IMR-90 (cell line): ENCODE results near the gene C6orf52. TPM values are rescaled to one million over a fixed set of nuclear protein-coding genes. Genes with fewer than 3 reads are reported as not detected.
"Not testable (repeated sequence)": the region's sequence is repeated elsewhere in the genome, so short reads cannot be mapped to it uniquely, and the experiment has no call there.

Experiments
- ATAC-seq: fragments of 200-7000 bp; cut with Tn5 transposase; 2 replicates; pipeline ENCODE4 v1.9.1; 2020; ENCODE audit warnings: low read depth, mild to moderate bottlenecking, moderate library complexity
- BruUV-seq: library from RNA; stranded (reverse); fragments of 400-500 nt; replicated peaks from 2 replicates; lab custom pipeline; 2021; lab: Mats Ljungman, UMichigan
- CTCF ChIA-PET: fragments of 300-600 bp; formaldehyde crosslinking; extraction: SDS; loops from one replicate; lab custom pipeline; 2021; ENCODE audit warnings: antibody characterized with exemption; lab: Yijun Ruan, JAX
- POLR2A ChIA-PET: fragments of 300-600 bp; sonication (Branson Sonifier 250); formaldehyde crosslinking; loops from one replicate; lab custom pipeline; 2022; ENCODE audit warnings: antibody characterized with exemption; ENCODE audit not compliant: unreplicated experiment; lab: Charles Lee
- DNase-seq: peaks from one replicate; pipeline ENCODE4 v3.0.0; 2013
- H2AFZ ChIP-seq: replicated peaks from 2 replicates; pipeline ENCODE3; 2013; ENCODE audit warnings: low read length, mild to moderate bottlenecking; ENCODE audit not compliant: poor library complexity
- H2AK5ac ChIP-seq: 2 replicates; pipeline ENCODE4 v1.6.1; 2013; ENCODE audit warnings: low read depth, low read length, inconsistent platforms
- H2AK9ac ChIP-seq: replicated peaks from 2 replicates; pipeline ENCODE3; 2013; ENCODE audit warnings: mild to moderate bottlenecking, low read depth, low read length, moderate library complexity; ENCODE audit not compliant: poor library complexity
- H2BK120ac ChIP-seq: 2 replicates; pipeline ENCODE4 v1.6.1; 2013; ENCODE audit warnings: low read depth, low read length, inconsistent platforms
- H2BK15ac ChIP-seq: 3 replicates; pipeline ENCODE4 v1.6.1; 2013; ENCODE audit warnings: low read depth, low read length, inconsistent platforms
- H2BK20ac ChIP-seq: 2 replicates; pipeline ENCODE4 v1.6.1; 2013; ENCODE audit warnings: low read depth, mild to moderate bottlenecking, inconsistent platforms, low read length, moderate library complexity
- H2BK5ac ChIP-seq: 2 replicates; pipeline ENCODE4 v1.6.1; 2013; ENCODE audit warnings: mild to moderate bottlenecking, low read depth, low read length, inconsistent platforms; ENCODE audit not compliant: poor library complexity, severe bottlenecking
- H3K14ac ChIP-seq: replicated peaks from 2 replicates; pipeline ENCODE4 v1.6.1; 2013; ENCODE audit warnings: low read depth, low read length, inconsistent platforms
- H3K18ac ChIP-seq: 2 replicates; pipeline ENCODE4 v1.6.1; 2013; ENCODE audit warnings: low read depth, low read length, control low read depth
- H3K23ac ChIP-seq: 2 replicates; pipeline ENCODE4 v1.6.1; 2013; ENCODE audit warnings: low read depth, low read length, inconsistent platforms
- H3K27ac ChIP-seq: 2 replicates; pipeline ENCODE4 v1.5.1; 2013; ENCODE audit warnings: mild to moderate bottlenecking, control low read depth, low read length; ENCODE audit not compliant: insufficient read depth
- H3K27me3 ChIP-seq: 2 replicates; pipeline ENCODE4 v1.6.1; 2013; ENCODE audit warnings: low read length; ENCODE audit not compliant: control insufficient read depth, insufficient read depth
- H3K36me3 ChIP-seq: 2 replicates; pipeline ENCODE4 v1.6.1; 2013; ENCODE audit warnings: low read length, mixed read lengths; ENCODE audit not compliant: control insufficient read depth, insufficient read depth
- H3K4ac ChIP-seq: 2 replicates; pipeline ENCODE4 v1.6.1; 2013; ENCODE audit warnings: low read depth, low read length, inconsistent platforms
- H3K4me1 ChIP-seq: 2 replicates; pipeline ENCODE4 v1.6.1; 2013; ENCODE audit warnings: low read length, mixed read lengths; ENCODE audit not compliant: control insufficient read depth, insufficient read depth
- H3K4me2 ChIP-seq: 2 replicates; pipeline ENCODE4 v1.6.1; 2013; ENCODE audit warnings: low read depth, mild to moderate bottlenecking, control low read depth, low read length, moderate library complexity
- H3K4me3 ChIP-seq: 2 replicates; pipeline ENCODE4 v1.5.1; 2013; ENCODE audit warnings: low read depth, mild to moderate bottlenecking, control low read depth, low read length, moderate library complexity; ENCODE audit not compliant: insufficient read depth
- H3K56ac ChIP-seq: 2 replicates; pipeline ENCODE4 v1.6.1; 2013; ENCODE audit warnings: low read length, inconsistent platforms; ENCODE audit not compliant: insufficient read depth; ENCODE audit errors: extremely low read depth
- H3K79me1 ChIP-seq, 2 experiments: 2 replicates each; pipeline ENCODE4 v1.6.1; 2013; ENCODE audit warnings: low read length in 2 of 2, inconsistent platforms in 1 of 2, low read depth in 1 of 2
- H3K9ac ChIP-seq: 2 replicates; pipeline ENCODE4 v1.6.1; 2013; ENCODE audit warnings: low read depth, low read length, control low read depth
- H3K9me1 ChIP-seq: 2 replicates; pipeline ENCODE4 v1.6.1; 2013; ENCODE audit warnings: low read length, inconsistent platforms; ENCODE audit not compliant: insufficient read depth
- H3K9me3 ChIP-seq: 2 replicates; pipeline ENCODE4 v1.6.1; 2013; ENCODE audit warnings: low read length; ENCODE audit not compliant: control insufficient read depth, insufficient read depth
- H4K20me1 ChIP-seq: 2 replicates; pipeline ENCODE4 v1.6.1; 2013; ENCODE audit warnings: low read length, inconsistent platforms; ENCODE audit not compliant: insufficient read depth
- H4K5ac ChIP-seq: 2 replicates; pipeline ENCODE4 v1.6.1; 2013; ENCODE audit warnings: mild to moderate bottlenecking, low read depth, low read length, control low read depth
- H4K8ac ChIP-seq, 2 experiments: 2 replicates each; pipeline ENCODE4 v1.6.1; 2013; ENCODE audit warnings: low read depth in 2 of 2, low read length in 2 of 2, control low read depth in 1 of 2, inconsistent platforms in 1 of 2
- H4K91ac ChIP-seq: 2 replicates; pipeline ENCODE4 v1.6.1; 2013; ENCODE audit warnings: low read depth, low read length, inconsistent platforms; ENCODE audit not compliant: insufficient read depth
- WGBS, 2 experiments: methylation state at CpG; one replicate each; pipeline versions ENCODE4 v1.1.5 to v1.1.7; 2013; ENCODE audit warnings: missing lambda C conversion rate in 2 of 2; ENCODE audit not compliant: insufficient read length in 1 of 2; ENCODE audit errors: extremely low coverage in 2 of 2; 5-methylcytosine and 5-hydroxymethylcytosine counted together
- dilution Hi-C: fragments of 300-500 bp; cut with HindIII; formaldehyde crosslinking; loops from one replicate; pipeline ENCODE4 v1.14.3; 2018; ENCODE audit warnings: low sequenced_read_pairs; ENCODE audit not compliant: unreplicated experiment
- in situ Hi-C: fragments of 300-500 bp; cut with MboI; formaldehyde crosslinking; loops from 3 replicates; pipeline ENCODE4 v1.14.3; 2019; ENCODE audit warnings: low sequenced_read_pairs, inconsistent platforms, mixed read lengths
- intact Hi-C: fragments of 100-400 bp; cut with micrococcal nuclease; formaldehyde crosslinking; loops from 2 replicates; pipeline ENCODE4 v1.10.0; 2022
- polyA plus RNA-seq, 3 experiments: library from polyadenylated mRNA; depleted of rRNA; stranded (reverse); fragments of >200 nt; gene quantifications; 2 replicates each; pipeline ENCODE4 v1.2.3, GENCODE V29; 2012; ENCODE audit warnings: low replicate concordance in 1 of 3
- total RNA-seq: library from RNA; depleted of rRNA; stranded (reverse); fragments of >200 nt; gene quantifications from 2 replicates; pipeline ENCODE4 v1.2.3, GENCODE V29; 2012

Gene C6orf52
- total and polyA plus RNA-seq, 2 of the 4 experiments (the other 2 are of a cell fraction): 0.31 TPM; not detected in 1

GRCh38 chr6:10665595-10665994, 28.8 kb downstream of the C6orf52 start:
- H4K5ac ChIP-seq, H3K27ac ChIP-seq, H4K20me1 ChIP-seq, H2AK9ac ChIP-seq, H2AFZ ChIP-seq, H3K4me2 ChIP-seq, H3K4me3 ChIP-seq, H4K8ac ChIP-seq, H3K79me1 ChIP-seq, H2BK20ac ChIP-seq, H3K4ac ChIP-seq, H2BK15ac ChIP-seq, H3K18ac ChIP-seq, H2BK5ac ChIP-seq, in situ Hi-C loops, H3K9ac ChIP-seq, H4K91ac ChIP-seq, H3K9me1 ChIP-seq, H3K4me1 ChIP-seq, H3K56ac ChIP-seq, ATAC-seq, H2BK120ac ChIP-seq, H3K27me3 ChIP-seq, BruUV-seq, intact Hi-C loops, H3K9me3 ChIP-seq, H3K14ac ChIP-seq, H3K36me3 ChIP-seq, H3K23ac ChIP-seq, dilution Hi-C loops, POLR2A ChIA-PET, H2AK5ac ChIP-seq, DNase-seq: not testable (repeated sequence)
- CTCF ChIA-PET: interaction anchor here (0.6 kb wide), 1 partner anchor 425 kb away, joined by 3 read pairs; no protein-coding TSS in a partner anchor
- no CpG with 5 or more reads among the region's 1 CpG for WGBS, 2 experiments
